Stimulated activated CD4-positive, alpha-beta T cell treated with anti-CD3 and anti-CD28 coated beads, Interleukin-4, amount 100 ng/mL, for 48 hours (primary cell): ENCODE data around the gene ELP6.
"Not testable (repeated sequence)": the region's sequence is repeated elsewhere in the genome, so short reads cannot be mapped to it uniquely, and the experiment has no call there.

ENCODE experiments used
- DNase-seq, 2 donors: peaks; one replicate each; pipeline ENCODE4 v3.0.0-alpha.2; 2020; ENCODE audit warnings: low read depth in 2 of 2

ELP6 gene

DNA sequence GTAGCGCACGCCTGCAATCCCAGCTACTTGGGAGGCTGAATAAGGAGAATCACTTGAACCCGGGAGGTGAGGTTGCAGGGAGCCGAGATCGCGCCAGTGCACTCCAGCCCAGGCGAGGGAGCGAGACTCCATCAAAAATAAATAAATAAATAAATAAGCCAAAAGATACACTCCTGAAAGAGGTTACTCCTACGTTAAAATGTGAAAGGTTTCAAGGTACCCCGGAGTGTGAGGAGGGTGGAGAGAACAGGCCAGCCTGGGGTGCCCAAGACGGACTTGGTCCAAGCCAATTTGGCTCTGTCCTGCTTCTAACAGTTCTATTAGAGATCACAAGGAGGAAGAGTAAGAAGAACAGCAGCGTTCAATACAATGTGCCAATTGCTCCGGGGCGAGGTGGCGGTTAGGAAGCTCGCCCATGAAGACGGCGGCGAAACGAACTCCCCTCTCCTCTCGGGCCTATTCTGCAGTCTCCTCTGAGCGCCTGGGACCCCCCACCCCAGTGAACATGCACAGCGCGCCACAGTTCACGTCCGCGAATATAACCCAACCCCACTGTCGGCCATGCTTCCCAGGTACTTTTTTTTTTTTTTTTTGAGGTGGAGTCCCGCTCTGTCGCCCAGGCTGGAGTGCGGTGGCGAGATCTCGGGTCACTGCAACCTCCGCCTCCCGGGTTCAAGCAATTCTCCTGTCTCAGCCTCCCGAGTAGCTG lies 942 bp downstream of the ELP6 start:
- DNase-seq, result peak in 1 of 2 donors; percentile 25

DNA sequence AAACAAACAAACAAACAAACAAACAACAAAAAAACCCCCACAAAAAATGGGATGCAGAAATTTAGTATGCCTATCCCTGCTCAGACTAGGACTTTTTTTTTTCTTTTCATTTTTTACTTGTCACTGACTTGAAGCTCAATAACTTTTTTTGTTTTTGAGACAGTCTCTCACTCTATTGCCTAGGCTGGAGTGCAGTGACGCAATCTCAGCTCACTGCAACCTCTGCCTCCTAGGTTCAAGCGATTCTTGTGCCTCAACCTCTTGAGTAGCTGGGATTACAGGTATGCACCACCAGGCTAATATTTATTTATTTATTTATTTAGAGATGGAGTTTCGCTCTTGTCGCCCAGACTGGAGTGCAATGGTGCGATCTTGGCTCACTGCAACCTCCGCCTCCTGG lies 8.2 kb downstream of the ELP6 start:
- DNase-seq, result not testable (repeated sequence)

DNA sequence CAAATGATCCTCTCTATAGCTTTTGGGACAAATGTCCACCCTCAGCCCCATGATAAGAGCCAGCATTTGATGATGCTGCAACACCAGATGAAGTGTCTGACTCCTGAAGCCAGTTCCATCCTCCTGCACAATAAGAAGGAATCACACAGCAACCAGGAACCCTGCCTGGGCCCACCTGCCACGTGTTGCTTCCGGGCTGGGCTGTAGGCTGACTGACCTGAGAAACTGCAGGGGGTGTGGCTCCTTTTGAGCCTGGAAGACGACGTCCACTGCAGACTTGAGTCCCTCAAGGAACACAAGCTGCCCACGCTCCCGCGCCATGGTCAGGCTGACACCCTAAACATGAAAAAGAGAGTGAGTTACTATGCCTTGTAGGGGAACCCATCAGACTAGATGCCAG lies 9.4 kb downstream of the ELP6 start:
- DNase-seq, result no peak

DNA sequence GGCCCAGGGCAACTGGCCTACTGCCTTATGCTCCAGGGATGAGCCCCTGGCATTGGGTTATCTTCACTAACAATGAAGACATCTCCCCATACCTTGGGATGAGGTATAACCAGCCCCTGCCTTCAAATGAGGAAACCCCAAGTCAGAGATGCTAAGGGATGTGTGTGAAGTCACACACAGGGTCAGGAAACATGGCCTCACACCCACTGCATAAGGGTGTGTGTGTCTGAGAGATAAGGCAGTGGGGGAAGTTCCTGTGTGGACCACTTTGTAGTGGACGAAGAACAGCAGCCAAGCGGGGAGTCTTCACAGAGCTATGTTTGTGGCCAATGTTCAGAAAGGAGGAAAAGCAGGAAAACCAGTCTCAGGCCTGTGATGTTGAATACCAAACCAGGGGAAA lies 10.5 kb downstream of the ELP6 start:
- DNase-seq, result no peak

DNA sequence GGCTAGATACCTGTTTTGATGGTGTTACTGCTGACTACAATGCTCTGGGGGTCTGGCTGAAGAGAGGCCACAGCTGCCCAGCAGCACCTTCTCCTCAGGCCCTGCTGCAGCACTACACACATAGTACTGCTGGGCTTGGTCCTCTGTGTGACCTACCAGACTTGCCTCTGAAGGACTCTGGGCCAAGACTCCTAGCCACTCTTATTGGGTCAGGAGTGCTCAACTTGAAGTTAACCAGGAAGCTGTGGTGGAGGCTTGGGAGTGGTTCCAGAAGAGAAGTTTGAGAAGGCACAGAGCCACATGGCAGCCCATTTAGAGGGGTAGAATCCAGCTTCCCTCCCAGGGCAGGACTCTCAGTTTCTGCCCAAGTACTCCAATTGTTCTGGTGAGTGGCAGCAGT lies 16.6 kb downstream of the ELP6 start:
- no peak for DNase-seq

DNA sequence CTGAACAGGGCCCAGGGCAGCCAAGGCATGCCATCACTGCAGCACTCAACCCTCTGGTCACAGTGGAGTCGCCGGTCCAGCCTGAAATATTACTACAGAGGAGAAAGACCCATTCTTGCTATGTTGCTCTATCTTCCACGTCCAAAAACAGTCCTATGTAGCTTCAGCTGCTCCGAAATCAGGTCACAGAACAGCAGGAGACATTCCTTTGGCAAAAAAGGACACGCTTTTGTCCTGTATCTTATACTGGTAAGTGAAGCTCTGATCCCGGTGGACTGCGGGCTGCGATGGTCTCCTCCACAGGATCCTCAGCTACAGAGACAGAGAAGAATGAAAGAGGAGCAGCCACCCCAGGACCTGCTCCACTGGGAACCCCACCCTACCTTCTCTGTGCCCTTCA lies 17.6 kb downstream of the ELP6 start:
- no peak for DNase-seq

DNA sequence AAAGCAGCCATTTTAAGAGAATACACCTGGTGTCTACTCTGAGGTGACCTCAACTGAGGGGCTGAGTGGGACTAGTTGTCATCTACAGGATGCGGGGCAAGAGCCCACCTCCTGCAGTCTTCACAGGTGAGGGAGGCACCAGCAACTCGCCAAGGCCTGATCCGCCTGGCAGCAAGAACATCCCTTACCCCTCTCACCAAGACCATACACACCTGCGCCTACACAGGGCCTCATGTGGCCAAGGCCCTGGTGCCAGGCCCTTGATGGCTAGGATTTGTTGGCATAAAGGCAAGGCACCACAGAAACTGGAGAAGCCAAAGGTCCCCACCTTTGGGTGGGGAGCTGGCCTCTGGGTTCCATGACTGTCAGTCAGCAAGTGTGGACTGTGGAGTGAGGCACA lies 18.4 kb downstream of the ELP6 start:
- no peak for DNase-seq

DNA sequence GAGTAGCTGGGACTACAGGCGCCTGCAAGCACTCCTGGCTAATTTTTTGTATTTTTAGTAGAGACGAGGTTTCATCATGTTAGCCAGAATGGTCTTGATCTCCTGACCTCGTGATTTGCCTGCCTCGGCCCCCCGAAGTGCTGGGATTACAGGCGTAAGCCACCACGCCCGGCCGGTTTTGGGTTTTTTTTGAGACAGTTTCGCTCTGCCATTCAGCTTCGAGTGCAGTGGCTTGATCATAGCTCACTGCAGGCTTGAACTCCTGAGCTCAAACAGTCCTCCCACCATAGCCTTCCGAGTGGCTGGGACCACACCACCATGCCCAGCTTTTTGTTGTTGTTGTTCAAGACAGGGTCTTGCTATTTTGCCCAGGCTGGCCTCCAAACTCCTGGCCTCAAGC lies 21.7 kb downstream of the ELP6 start:
- no peak for DNase-seq

DNA sequence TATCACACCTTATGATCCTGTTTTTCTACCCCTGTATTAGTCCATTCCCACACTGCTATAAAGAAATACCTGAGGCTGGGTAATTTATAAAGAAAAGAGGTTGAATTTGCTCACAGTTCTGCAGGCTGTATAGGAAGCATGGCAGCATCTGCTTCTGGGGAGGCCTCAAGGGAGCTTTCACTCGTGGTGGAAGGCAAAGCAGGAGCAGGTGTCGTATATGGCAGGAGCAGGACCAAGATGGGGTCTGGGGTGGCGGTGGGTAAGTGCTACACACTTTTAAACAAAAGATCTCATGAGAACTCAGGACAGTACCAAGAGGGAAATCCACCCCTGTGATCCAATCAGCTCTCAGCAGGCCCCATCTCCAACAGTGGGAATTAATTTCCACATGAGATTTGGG lies 22.3 kb downstream of the ELP6 start:
- no peak for DNase-seq

DNA sequence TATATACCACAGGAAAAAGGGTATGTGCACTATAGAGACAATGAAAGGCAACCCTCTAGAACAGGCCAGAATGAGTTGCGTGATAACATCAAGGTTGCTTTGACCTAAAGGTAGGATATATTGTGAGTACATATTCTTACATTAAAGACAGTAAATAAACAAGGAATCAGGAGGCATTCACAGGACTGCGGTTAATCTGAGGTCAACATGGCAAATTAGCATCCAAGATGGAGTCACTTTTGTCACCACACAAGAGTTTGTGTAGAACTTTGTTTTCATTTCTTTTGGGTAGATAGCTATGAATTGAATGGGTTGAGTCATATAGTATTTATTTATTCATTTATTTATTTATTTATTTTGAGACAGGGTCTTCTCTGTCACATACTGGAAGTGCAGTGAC lies 26.2 kb downstream of the ELP6 start:
- DNase-seq, result no peak

DNA sequence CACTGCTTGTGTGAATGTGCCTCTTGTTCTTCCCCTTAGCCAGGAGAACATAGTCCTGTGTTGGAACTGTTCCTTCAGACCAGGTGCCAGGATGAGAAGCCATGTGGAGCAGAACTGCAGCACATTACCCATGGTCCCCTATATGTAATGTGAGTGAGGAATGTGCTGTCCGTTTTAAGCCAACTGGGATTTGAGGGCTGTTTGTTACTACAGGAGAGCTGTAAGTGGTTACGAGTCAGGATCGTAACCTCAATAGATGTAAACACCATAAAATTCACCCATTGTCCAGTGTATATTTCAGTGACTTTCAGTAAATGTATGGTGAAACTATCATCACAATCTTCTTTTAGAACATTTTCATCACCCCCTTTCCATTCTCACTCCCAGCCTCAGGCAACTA lies 27.7 kb downstream of the ELP6 start:
- DNase-seq, result no peak

DNA sequence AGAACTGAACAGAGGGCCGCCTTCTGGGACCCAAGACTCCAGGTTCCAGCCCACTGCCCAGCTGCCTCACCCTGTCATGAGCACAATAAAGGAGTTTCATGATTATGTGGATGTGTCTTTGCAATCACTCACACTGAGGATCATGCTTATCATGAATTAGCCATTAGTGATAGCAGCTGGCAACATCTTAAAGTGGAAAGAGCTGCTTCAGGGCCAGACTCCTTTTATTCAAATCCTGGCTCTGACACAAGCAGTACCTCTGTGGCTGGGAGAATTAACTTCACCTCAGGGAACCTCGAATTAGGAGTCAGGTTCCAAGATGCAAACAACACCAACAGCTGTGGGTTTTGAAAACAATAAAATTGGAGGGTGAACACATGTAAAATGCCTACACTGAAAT lies 31.1 kb downstream of the ELP6 start:
- DNase-seq, result no peak

DNA sequence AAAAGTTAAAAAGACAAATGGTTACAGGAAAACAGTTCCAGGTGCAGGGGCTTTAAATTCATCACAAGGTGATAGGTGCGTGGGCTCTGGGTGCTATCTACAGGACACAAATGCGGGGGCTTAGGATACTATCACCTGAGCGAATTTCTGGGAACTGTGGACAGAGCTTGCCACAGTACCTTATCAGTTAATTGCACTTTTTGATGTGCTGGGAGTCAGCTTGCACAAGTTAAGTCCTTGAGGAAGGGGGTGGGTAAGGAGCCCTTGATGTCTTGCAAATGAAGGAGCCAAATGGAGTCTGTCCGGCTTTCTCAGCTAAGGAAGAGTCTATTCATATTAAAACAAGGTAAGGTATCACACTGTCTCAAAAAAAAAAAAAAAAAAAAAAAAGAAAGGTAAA lies 31.7 kb downstream of the ELP6 start:
- DNase-seq, result not testable (repeated sequence)

DNA sequence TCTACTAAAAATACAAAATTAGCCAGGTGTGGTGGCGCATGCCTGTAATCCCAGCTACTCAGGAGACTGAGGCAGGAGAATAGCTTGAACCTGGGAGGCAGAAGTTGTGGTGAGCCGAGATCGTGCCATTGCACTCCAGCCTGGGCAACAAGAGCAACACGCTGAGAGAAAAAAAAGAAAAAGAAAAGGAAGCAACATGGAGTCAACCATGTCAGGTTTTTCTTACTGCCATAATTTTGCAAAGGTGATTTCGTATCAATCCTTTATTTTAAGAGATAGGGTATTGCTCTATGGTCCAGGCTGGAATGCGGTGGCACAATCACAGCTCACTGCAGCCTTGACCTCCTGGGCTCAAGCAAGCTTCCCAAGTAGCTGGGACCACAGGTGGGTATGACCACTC lies 33.2 kb downstream of the ELP6 start:
- DNase-seq, result not testable (repeated sequence)

DNA sequence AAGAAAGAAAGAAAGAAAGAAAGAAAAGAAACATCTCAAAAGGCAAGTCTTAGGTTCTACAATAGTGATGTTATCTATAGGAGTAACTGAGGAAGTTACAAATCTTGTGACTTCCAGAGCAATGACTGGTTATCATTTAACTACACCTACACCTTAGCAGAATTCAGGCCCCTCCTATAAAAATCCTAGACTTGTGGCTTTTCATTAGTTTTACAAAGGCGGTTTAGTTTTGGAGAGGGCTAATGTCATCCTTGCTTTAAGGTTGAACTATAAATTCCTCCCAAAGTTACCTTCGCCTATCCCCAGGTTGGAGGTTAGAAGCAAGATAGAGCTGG lies 33.7 kb downstream of the ELP6 start:
- no peak for DNase-seq

DNA sequence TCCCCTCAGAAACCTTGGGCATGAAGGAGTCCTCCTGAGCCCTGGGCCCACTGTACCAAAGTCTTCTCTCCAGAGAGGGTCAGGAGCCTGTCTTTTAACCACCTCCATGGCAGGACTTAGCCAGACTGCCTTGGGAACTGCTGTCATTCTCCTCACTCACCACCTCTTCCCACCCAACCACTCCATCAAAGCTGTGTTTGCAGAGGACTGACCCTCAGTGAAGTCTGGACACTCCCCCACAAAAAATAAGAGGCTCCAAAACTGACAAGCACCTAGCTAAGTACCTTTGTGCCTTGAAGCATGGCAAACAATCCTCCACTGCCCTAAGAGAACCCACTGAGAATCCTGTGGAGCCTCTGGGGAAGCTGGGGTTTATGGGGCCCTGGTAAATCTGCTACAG lies 35.5 kb downstream of the ELP6 start:
- DNase-seq, result no peak

DNA sequence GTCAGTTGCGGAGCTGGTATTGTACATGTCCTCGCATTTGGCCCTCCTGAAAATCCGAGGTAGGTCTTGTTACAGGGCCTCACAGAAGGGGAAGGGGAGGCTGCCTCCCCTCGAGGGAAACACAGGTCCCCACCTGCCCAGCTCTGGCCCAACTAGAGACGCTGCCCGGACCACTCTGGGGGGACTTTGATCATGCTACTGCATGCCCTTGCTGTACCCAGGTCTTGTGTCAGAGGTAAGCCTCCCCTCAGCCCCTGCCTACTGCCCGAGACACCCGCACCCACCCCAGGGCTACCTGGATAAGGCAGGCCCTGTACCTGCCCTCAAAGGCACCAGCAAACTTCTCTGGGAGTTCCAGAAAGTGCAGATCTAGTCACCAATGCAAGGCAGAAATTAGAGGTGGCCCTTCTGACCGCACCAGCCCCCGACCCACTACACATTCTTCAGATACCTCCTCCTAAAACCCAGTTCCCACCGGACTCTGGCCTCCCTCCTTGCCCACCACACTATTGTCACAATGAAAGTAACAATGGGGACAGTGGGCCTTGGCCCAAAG lies 36.8 kb downstream of the ELP6 start:
- DNase-seq, result no peak

DNA sequence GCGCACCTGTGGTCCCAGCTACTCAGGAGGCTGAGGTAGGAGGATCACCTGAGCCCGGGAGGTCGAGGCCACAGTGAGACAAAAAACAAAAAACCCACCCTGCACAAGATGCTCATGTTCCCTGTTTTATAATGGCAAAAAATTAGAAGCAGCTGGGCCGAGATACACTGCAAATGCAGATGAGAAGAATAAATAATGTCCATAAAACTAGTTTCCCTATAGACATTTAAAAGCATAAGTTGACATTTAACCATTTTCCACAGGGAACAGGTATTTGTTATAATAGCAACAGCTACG lies 37.2 kb downstream of the ELP6 start:
- no peak for DNase-seq

DNA sequence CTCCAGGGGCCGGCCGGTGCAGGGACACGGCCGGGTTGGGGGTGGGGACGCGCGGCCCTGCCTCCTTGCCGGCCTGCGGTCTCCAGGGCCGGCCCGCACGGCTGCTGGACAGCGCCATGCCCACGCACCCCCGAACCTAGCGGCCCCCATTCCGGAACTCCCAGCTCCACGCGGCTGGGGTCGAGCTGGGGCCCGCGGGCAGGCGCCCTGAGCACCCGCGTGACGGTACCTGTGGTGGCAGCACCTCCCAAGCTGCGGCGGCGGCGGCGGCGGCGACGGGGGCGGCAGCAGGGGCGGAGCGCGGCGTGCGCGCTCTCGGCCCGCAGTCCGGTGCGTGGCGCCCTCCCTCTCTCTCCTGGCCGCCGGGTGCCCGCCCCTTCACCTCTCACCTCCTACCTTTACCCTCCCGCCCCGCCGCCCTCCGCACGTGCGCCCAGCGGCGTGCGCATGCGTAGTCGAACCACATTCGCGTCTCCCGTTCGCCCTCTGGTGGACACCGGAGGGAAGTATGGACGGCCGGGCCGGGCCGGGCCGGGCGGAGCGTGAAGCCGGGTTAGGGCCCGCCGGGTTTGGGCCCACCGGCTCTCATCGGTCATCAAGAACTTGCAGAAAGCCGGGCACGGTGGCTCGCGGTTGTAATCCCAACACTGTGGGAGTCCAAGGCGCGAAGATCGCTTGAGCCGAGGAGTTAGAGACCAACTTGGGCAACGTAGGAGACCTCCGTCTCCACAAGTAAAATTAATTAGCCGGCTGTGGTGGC lies 37.8 kb downstream of the ELP6 start, which contains the start of gene SCAP:
Gene SCAP (minus strand): TSS at position 372 of the 760 bp plus-strand sequence. CDS start 32,948 bp downstream, outside the sequence.
- peak; percentile 94 to 95 for DNase-seq

DNA sequence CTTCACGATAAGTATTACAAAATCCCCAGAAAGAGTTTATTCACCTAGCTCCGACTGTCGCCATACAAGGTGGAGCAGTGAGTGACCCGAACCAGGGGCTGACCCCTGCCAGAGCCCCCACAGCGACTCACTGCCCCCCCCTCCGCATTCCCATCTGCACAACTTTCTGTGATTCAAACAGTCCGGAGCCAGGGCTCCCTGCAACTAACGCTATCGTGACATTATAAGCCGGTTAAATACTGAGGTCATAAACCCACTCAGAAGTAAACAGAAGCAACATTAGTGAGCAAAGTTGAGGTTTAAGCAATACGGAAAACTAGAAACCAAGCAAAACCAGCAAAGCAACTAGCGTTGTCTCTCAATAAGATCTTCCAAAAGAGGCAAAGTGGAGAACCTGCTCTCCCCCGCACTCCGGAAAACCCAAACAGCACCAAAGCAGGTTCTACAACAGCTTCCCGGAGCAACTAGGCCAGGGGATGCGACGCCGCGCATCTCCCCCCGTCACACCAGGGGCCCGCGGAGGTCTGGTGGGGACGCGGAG lies 38.4 kb downstream of the ELP6 start:
- peak in 1 of 2 donors; percentile 22 for DNase-seq

DNA sequence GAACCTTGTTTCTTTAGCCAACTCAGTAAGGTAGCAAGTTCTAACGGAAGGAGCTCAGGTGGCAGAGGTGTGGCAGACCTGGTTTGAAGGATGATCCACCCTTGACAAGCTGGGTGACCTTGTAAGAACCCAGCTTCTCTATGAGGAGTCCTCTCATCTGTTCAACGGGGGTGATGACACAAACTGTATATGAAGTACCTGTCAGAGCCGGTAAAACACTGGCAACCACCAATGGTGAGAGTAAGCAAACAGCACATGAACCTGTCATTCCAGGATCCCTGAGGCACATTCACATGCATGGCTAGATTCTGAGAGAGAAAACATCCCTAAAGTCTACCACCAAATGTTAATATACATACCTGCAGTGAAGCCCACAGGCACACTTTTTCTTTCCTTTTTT lies 40.1 kb downstream of the ELP6 start:
- no peak for DNase-seq

DNA sequence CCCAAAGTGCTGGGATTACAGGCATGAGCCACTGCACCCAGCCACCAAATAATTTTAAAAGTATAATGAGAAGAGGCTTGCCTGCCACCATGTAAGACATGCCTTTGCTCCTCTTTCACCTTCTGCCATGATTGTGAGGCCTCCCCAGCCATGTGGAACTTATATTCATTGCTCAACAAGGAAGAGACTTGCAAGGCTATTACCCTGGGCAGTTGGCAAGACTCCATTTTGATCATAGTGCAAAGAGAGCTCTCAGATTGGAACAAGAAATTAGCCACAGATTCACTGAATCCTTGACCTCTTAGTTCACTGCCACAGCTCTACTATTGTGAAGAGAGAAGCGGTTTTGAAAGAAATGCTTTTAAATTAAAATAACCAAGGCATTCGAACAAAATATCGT lies 43.9 kb downstream of the ELP6 start:
- no peak for DNase-seq

DNA sequence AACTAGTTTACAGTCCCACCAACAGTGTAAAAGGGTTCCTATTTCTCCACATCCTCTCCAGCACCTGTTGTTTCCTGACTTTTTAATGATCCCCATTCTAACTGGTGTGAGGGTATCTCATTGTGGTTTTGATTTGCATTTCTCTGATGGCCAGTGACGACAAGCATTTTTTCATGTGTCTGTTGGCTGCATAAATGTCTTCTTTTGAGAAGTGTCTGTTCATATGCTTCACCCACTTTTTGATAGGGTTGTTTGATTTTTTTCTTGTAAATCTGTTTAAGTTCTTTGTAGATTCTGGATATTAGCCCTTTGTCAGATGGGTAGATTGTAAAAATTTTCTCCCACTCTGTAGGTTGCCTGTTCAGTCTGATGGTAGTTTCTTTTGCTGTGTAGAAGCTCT lies 45.2 kb downstream of the ELP6 start:
- DNase-seq, result not testable (repeated sequence)
